ENCODE data around the gene ALG14.
A peak's percentile ranks its signal among the peaks of the same experiment; 100 is the strongest.

Gene ALG14

DNA sequence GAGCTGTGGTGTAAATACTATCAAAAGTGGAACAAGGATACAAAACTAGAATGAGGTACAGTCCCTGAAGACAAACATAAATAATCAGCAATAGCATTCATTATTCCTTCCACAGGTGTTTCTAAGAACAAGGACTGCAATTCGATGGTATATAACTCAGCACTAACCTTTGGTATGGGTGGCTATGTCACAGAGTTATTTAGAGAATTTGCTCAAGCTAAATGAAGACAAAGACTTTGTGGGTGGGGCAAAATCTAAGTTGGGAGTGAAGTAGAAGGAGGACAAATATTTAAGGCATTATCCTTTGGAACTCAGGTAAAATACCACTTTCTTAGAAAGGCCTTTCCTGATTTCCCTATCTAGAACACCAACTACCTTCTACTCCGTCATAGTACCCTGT is 94.3 kb downstream of the ALG14 start:
- no peak overlapping the region for H3K4me3 ChIP-seq (ENCODE audit: low read depth, low read length)
- in situ Hi-C loops (cut with HindIII; ENCODE audit: low sequenced_read_pairs) = no loop called here
- no peak for DNase-seq (ENCODE audit: low read depth, low spot score)
- TF ChIP-seq, protein P1, sequence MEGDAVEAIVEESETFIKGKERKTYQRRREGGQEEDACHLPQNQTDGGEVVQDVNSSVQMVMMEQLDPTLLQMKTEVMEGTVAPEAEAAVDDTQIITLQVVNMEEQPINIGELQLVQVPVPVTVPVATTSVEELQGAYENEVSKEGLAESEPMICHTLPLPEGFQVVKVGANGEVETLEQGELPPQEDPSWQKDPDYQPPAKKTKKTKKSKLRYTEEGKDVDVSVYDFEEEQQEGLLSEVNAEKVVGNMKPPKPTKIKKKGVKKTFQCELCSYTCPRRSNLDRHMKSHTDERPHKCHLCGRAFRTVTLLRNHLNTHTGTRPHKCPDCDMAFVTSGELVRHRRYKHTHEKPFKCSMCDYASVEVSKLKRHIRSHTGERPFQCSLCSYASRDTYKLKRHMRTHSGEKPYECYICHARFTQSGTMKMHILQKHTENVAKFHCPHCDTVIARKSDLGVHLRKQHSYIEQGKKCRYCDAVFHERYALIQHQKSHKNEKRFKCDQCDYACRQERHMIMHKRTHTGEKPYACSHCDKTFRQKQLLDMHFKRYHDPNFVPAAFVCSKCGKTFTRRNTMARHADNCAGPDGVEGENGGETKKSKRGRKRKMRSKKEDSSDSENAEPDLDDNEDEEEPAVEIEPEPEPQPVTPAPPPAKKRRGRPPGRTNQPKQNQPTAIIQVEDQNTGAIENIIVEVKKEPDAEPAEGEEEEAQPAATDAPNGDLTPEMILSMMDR (IDR thresholded peaks at IDR 0.05; ENCODE audit: low read depth, low read length) = no peak

DNA sequence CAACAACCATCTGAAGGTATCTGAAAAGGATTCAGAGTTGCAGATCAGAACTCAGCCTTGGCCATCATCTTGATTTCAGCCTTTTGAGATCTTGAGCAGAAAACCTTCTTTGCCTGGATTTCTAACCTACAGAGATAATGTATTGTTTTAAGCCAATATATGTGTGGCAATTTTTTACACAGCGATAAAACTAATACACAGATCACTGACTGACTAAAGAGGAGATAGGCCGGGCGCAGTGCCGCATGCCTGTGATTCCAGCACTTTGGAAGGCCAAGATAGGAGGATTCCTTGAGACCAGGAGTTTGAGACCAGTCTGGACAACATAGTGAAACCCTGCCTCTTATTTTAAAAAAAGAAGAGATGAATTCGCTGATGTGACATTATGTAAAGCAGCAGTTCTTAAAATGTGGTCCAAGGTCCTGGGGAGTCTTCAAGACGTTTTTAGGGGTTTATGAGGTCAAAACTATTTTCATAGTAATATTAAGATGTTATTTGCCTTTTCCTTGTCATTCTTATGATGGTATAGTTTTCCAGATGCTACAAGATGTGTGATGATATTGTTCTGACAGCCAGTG is 95.7 kb downstream of the ALG14 start:
- TF ChIP-seq, protein P1 (IDR thresholded peaks at IDR 0.05; ENCODE audit: low read depth, low read length) = no peak
- H3K4me3 ChIP-seq (ENCODE audit: low read depth, low read length) = no peak overlapping the region
- DNase-seq (ENCODE audit: low read depth, low spot score) = no peak
- in situ Hi-C loops (cut with HindIII; ENCODE audit: low sequenced_read_pairs) = no loop called here

DNA sequence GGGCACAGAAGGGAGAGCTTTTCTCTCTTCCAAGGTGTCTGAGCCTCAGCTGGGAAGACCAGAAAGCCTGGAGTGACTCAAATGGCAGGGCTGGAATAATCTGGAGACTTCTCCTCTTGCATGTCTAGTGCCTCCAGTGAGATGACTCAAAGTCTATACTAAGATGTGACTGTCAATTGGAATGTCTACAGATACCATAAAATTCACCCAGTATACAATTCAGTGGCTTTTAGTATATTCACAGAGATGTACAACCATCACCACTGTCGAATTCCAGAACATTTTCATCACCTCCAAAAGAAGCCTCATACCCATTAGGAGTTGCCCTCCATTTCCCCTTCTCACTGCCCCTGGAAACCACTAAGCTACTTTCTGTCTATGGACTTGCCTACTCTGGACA is 97.9 kb downstream of the ALG14 start:
- in situ Hi-C loops (cut with HindIII; ENCODE audit: low sequenced_read_pairs) = no loop called here
- H3K4me3 ChIP-seq (ENCODE audit: low read depth, low read length) = no peak overlapping the region
- TF ChIP-seq, protein P1 (IDR thresholded peaks at IDR 0.05; ENCODE audit: low read depth, low read length) = no peak
- DNase-seq (ENCODE audit: low read depth, low spot score) = peak; percentile 75

DNA sequence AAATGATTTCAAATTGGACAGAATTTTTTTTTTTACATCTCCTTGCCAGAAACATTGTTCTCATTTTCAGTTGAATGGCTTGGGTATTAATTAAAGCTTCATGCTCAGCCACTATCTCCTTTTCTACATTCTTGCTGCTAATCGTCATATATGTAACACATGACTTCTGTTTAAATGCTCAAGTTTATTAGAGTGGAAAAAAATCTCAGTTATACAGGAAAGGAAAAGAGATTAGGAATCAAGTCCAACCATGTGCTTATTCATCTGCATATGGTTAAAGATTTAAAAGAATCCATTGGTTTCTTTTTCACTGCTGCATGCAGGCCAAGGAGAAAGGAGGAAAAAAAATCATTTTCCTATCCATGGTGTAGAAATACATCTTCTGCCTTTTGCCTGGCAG is 98.5 kb downstream of the ALG14 start:
- TF ChIP-seq, protein P1 (IDR thresholded peaks at IDR 0.05; ENCODE audit: low read depth, low read length) = no peak
- no peak overlapping the region for H3K4me3 ChIP-seq (ENCODE audit: low read depth, low read length)
- in situ Hi-C loops (cut with HindIII; ENCODE audit: low sequenced_read_pairs) = no loop called here
- DNase-seq (ENCODE audit: low read depth, low spot score) = peak; percentile 53

DNA sequence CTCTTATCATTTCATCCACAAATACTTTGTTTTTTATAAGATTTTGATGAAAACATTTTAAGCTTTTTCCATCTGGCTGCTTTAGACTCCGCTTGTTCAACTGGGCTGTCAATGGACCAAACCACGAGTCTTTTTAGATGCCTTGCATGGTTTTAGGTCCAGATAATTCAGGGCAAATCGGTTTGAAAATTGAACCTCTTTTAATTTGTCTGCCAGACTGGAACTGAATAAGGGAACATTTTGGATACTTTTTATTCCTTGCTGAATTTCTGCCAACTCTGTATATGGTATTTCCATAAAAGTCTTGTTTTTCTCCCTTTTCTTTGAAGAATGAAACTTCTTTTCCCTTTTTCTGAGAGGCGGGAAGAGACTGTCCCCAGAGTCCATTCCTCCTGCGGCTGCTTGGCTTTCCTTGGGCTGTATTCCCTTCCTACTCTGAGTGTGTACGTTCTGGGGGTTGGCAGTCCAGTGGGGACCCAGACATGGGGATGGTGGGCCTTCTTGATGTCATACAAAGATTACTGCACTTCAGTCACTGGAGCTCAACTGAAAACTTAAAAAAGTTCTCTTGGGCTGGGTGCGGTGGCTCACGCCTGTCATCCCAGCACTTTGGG is 99.3 kb downstream of the ALG14 start:
- H3K4me3 ChIP-seq (ENCODE audit: low read depth, low read length) = no peak overlapping the region
- in situ Hi-C loops (cut with HindIII; ENCODE audit: low sequenced_read_pairs) = no loop called here
- peak; percentile 33 for DNase-seq (ENCODE audit: low read depth, low spot score)
- TF ChIP-seq, protein P1 (IDR thresholded peaks at IDR 0.05; ENCODE audit: low read depth, low read length) = no peak

DNA sequence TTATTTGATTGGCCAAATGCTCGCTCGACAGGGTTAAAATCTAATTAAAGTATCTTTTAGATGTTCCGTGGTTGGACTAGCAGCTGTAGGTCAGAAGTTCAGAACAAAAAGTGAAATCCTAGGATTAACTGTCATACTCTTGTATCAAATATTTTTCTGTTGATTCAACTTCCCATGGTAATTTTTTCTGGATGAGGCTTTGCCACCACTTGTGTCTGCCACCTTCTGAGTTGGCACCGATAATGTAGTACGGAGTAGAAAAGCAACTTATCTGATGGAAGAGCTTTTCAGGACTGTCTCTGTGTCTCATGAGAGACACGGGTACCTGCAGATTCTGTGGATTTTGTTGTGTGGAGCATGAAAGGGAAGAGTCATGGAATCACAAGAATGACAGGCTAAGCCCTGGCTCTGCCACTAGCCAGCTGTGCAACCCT is 101.2 kb downstream of the ALG14 start:
- peak; percentile 53 for DNase-seq (ENCODE audit: low read depth, low spot score)
- TF ChIP-seq, protein P1 (IDR thresholded peaks at IDR 0.05; ENCODE audit: low read depth, low read length) = no peak
- no peak overlapping the region for H3K4me3 ChIP-seq (ENCODE audit: low read depth, low read length)
- in situ Hi-C loops (cut with HindIII; ENCODE audit: low sequenced_read_pairs) = no loop called here

Measured in astrocyte of the spinal cord (primary cell).